ENCODE results near the gene PACSIN1.

DNA sequence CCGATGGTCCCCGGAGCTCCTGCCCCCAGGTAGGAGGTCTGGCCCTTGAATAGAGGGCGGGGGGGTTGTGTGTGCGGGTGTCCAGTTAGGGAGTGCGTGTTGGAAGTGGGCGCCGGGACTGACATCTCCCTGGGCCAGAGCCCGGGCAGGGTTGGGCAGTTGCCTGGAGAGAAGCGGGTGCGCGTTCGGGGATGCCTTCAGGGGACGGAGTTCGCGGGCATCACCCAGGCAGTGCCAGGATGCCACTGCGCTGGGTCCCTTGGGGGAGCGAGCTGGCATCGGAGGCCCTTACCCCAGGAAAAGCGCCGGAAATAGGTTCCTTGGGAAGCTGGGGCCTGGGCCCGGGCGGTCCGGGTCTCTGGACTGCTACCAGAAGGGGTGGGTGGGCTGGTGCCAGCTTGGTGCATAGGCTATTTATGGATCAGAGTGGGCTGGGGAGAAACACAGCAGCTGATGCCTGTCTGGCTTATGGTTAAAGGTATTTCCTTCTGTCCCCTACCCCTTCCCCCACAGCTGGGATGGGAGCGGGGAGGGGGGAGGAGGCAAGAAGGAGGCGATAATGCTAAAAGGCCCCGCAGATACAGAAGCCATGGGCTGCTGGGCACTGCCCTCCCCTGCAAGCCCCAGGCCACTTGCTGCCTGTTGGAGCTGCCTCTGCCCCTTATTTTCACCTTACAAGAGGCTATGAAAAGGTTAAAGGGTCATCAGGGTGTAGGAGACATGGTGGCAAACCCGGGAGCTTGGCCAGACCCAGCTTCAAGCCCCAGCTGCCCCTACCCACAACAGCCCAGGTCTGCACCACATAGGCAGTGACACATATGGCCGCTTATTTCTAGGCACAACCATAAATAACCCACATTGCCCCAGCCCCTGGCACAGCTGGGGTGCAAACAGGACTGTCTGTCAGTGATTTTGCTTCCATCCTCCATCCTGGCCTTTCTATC lies 638 bp downstream of the PACSIN1 start:
- TF ChIP-seq CTCF (IDR thresholded peaks at IDR 0.05; ENCODE audit: insufficient read depth, low read length, poor library complexity, severe bottlenecking) (no peak), EZH2phosphoT487 (conservative IDR thresholded peaks at IDR 0.05; ENCODE audit: low read length) (no peak)

Data from SU-DHL-6 (cell line).